ENCODE results near the gene PSMD1. TPM values are rescaled to one million over a fixed set of nuclear protein-coding genes. Genes with fewer than 3 reads are reported as not detected.
"Not testable (repeated sequence)": the region's sequence is repeated elsewhere in the genome, so short reads cannot be mapped to it uniquely, and the experiment has no call there.

The PSMD1 gene
- total RNA-seq, 1 experiment from 2014 or later = 142 TPM

GRCh38 chr2:231146665-231147064 lies 90.0 kb downstream of the PSMD1 start:
- no peak for DNase-seq (ENCODE audit: low read depth)

- DNase-seq (ENCODE audit: low read depth) = peak; percentile 45
Measured at GRCh38 chr2:231152800-231153557, 96.3 kb downstream of the PSMD1 start.

- no peak for DNase-seq (ENCODE audit: low read depth)
Measured at GRCh38 chr2:231159306-231159705, 102.6 kb downstream of the PSMD1 start.

- no peak for DNase-seq (ENCODE audit: low read depth)
Measured at GRCh38 chr2:231160701-231161100, 104.0 kb downstream of the PSMD1 start.

GRCh38 chr2:231161252-231161839 lies 104.7 kb downstream of the PSMD1 start:
- no peak for DNase-seq (ENCODE audit: low read depth)

- DNase-seq (ENCODE audit: low read depth) = peak; percentile 99
Measured at GRCh38 chr2:231161877-231162329, 105.2 kb downstream of the PSMD1 start.

GRCh38 chr2:231163011-231163410 lies 106.3 kb downstream of the PSMD1 start:
- DNase-seq (ENCODE audit: low read depth) = no peak

GRCh38 chr2:231163414-231164095 lies 106.9 kb downstream of the PSMD1 start:
- DNase-seq (ENCODE audit: low read depth) = no peak

GRCh38 chr2:231167745-231168459 lies 111.2 kb downstream of the PSMD1 start:
- no peak for DNase-seq (ENCODE audit: low read depth)

- no peak for DNase-seq (ENCODE audit: low read depth)
Measured at GRCh38 chr2:231168460-231169139, 111.9 kb downstream of the PSMD1 start.

GRCh38 chr2:231169488-231169887 lies 112.8 kb downstream of the PSMD1 start:
- DNase-seq (ENCODE audit: low read depth) = no peak

- DNase-seq (ENCODE audit: low read depth) = no peak
Measured at GRCh38 chr2:231170055-231170454, 113.4 kb downstream of the PSMD1 start.

- no peak for DNase-seq (ENCODE audit: low read depth)
Measured at GRCh38 chr2:231172025-231172424, 115.4 kb downstream of the PSMD1 start.

GRCh38 chr2:231174211-231174651 lies 117.6 kb downstream of the PSMD1 start:
- DNase-seq (ENCODE audit: low read depth) = no peak

GRCh38 chr2:231176066-231176465 lies 119.4 kb downstream of the PSMD1 start:
- DNase-seq (ENCODE audit: low read depth) = no peak

GRCh38 chr2:231177156-231178025 lies 120.7 kb downstream of the PSMD1 start:
- no peak for DNase-seq (ENCODE audit: low read depth)

- DNase-seq (ENCODE audit: low read depth) = not testable (repeated sequence)
Measured at GRCh38 chr2:231178805-231179204, 122.1 kb downstream of the PSMD1 start.

- DNase-seq (ENCODE audit: low read depth) = peak; percentile 93
Measured at GRCh38 chr2:231181860-231182512, 125.3 kb downstream of the PSMD1 start.

- peak; percentile 33 for DNase-seq (ENCODE audit: low read depth)
Measured at GRCh38 chr2:231182513-231182899, 125.8 kb downstream of the PSMD1 start.

- DNase-seq (ENCODE audit: low read depth) = no peak
Measured at GRCh38 chr2:231183851-231184250, 127.2 kb downstream of the PSMD1 start.

Data from LHCN-M2 (cell line).